ENCODE results near the gene AEBP2.
A peak's percentile ranks its signal among the peaks of the same experiment; 100 is the strongest.

The AEBP2 gene

DNA sequence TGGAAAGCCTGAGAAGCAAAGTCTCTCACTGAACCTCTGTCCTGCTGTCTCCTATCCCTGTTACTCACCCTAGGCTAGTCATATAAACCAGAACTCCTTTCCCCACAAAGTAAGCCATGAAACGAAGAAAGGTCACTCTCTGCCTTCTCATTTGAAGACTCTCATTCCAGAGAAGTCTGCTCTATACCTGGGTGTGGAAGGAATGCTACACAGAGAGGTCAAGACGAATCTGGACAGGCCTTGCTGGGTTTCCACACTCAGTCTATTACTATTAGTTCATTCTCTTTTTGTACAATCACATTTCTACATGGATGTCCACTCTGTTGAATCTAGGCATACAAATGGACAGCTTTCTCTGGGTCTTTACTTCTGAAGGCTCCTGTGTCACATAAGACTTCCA lies 2.4 kb upstream of the AEBP2 start:
- Histone ChIP-seq H3K4me3 (no peak overlapping the region), H3K27ac (no peak overlapping the region)
- TF ChIP-seq, protein P1, sequence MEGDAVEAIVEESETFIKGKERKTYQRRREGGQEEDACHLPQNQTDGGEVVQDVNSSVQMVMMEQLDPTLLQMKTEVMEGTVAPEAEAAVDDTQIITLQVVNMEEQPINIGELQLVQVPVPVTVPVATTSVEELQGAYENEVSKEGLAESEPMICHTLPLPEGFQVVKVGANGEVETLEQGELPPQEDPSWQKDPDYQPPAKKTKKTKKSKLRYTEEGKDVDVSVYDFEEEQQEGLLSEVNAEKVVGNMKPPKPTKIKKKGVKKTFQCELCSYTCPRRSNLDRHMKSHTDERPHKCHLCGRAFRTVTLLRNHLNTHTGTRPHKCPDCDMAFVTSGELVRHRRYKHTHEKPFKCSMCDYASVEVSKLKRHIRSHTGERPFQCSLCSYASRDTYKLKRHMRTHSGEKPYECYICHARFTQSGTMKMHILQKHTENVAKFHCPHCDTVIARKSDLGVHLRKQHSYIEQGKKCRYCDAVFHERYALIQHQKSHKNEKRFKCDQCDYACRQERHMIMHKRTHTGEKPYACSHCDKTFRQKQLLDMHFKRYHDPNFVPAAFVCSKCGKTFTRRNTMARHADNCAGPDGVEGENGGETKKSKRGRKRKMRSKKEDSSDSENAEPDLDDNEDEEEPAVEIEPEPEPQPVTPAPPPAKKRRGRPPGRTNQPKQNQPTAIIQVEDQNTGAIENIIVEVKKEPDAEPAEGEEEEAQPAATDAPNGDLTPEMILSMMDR (IDR thresholded peaks at IDR 0.05): no peak
- DNase-seq (ENCODE audit: low spot score): no peak

DNA sequence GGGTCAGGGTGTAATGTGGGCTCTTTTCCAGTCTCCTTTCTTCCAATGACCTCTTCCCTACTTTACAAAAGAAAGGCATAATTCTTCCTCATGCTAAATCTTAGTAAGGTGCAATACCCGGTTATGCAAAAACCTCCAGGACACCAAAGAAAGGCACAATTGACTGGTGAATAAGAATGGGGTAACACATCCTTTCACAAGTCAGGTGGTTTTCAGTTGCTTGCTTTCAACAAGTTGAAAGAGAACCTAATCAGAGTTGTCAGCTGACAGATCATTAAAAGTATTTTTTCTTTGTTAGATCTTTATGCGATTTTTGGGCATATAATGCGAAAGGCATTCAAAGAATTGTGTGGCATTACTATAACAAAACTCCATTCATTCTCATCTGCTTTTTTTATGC lies 1.3 kb upstream of the AEBP2 start:
- Histone ChIP-seq H3K4me3 (no peak overlapping the region), H3K27ac (no peak overlapping the region)
- TF ChIP-seq, protein P1 (IDR thresholded peaks at IDR 0.05): no peak
- DNase-seq (ENCODE audit: low spot score): no peak

DNA sequence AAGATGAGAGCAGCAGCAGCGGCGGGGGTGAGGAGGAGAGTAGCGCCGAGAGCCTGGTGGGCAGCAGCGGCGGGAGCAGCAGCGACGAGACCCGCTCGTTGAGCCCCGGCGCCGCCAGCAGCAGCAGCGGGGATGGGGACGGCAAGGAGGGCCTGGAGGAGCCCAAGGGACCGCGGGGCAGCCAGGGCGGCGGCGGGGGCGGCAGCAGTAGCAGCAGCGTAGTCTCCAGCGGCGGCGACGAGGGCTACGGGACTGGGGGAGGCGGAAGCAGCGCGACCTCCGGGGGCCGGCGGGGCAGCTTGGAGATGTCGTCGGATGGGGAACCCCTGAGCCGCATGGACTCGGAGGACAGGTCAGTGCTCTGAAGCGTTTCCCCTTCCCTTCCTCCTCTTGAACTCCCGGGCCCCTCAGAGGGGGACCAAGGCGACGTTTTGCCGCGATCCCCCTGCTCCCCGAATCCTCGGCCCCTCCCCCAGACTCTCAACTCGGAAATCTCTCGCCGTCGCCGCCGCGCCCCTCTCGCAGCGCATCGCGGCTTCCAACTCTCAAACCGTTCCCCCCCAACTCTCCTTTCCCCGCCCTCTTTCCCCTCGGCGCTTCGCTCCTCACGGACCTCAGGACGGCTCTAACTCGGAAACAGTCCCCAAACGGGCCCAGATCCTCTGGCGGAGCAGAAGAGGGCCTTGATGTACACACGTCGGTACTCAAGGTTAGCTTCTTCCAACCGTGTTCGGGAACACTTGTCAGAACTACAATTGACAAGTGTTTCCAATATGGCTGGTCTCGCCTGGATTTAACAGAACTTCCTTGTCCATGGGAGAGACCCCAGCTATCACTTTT lies 947 bp downstream of the AEBP2 start:
- TF ChIP-seq, protein P1 (IDR thresholded peaks at IDR 0.05): no peak
- DNase-seq (ENCODE audit: low spot score): peak; percentile 84
- peak overlapping the region; percentile 93 to 97 for H3K27ac ChIP-seq

DNA sequence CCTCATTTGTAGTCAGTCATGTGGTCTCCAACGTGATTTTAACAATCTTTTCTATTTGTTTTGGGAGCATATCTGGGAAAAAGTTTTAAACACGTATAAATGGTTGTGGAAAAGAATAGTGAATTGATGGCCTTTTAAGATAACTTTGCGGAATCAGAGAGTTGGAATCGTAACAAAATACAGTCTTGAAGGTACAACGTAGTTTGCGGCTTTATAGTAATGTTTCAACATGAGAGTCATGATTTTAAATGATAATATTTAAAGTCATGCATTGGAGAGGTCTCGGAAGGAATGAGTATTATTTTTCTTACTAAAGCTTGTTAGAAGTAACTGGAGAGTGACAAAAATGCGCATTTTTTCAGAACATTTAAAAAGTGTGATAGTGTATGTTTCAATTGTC lies 1.6 kb downstream of the AEBP2 start:
- no peak for DNase-seq (ENCODE audit: low spot score)
- peak overlapping the region; percentile 93 to 97 for H3K27ac ChIP-seq
- H3K4me3 ChIP-seq: peak overlapping the region; percentile 82
- TF ChIP-seq, protein P1 (IDR thresholded peaks at IDR 0.05): no peak

More for the DNA sequence above, 947 bp downstream of the AEBP2 start:
- peak overlapping the region; percentile 82 for H3K4me3 ChIP-seq

DNA sequence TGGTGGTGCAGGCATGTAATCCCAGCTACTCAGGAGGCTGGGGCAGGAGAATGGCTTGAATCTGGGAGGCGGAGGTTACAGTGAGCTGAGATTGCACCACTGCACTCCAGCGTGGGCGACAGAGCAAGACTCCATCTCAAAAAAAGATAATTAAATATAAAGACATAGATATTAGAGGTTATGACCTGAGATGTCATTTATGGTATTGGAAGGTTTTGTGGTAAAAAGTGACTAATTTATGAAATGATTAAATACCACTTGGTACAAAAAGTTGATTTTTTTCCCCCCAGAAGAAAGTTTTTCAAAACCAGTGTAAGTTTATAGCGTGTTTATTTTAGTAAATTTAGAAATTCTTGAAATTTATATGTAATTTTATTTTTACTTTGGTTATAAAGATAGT lies 4.3 kb downstream of the AEBP2 start:
- Histone ChIP-seq H3K27ac (no peak overlapping the region), H3K4me3 (peak overlapping the region; percentile 4)
- TF ChIP-seq, protein P1 (IDR thresholded peaks at IDR 0.05): no peak
- DNase-seq (ENCODE audit: low spot score): no peak

DNA sequence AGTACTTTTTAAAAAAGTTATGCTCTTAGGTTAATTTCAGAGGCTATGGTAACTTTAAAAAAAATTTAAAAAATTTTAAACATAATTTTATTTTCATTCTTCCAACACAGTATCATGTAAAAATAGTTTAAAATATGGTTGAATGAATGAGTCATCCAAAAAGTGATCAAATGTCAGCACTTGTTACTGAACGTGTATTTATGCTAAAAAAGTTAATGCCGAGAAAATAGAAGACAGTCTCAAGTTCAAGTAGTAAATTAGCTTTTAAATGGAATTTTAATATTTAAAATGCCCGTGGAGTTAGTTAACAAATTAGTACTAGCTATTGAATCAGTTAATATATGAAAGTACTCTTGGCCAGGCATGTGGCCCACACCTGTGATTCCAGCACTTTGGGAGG lies 4.8 kb downstream of the AEBP2 start:
- DNase-seq (ENCODE audit: low spot score): no peak
- peak overlapping the region; percentile 34 for H3K4me3 ChIP-seq
- no peak overlapping the region for H3K27ac ChIP-seq
- TF ChIP-seq, protein P1 (IDR thresholded peaks at IDR 0.05): no peak

DNA sequence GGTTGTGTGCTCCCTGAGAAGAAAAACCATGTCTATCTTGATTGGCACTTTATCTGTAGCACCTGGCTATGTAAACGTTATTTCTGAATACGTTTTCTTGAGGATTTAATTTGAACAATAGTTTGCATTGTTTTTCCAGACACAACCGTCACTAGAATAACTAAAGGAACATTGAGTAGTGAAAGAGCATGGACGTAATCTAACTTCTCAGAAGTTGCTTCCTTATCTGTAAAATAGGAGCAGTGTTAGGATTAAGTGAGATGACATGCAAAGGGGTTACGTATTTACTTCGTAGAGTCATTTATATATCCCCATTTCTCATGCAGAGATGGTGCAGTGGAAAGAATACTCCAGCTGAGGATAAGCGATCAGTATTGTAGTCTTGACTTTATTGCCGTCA lies 8.1 kb downstream of the AEBP2 start:
- no peak overlapping the region for H3K27ac ChIP-seq

More for the DNA sequence above, 8.1 kb downstream of the AEBP2 start:
- no peak overlapping the region for H3K4me3 ChIP-seq
- no peak for DNase-seq (ENCODE audit: low spot score)
- TF ChIP-seq, protein P1 (IDR thresholded peaks at IDR 0.05): no peak
